HUES48 (cell line): Measurements from ENCODE around the gene TMEM192.
A peak's percentile ranks its signal among the peaks of the same experiment; 100 is the strongest.
"Not testable (repeated sequence)": the region's sequence is repeated elsewhere in the genome, so short reads cannot be mapped to it uniquely, and the experiment has no call there.

ENCODE experiments used
- H3K27ac ChIP-seq: one replicate; pipeline ENCODE4 v1.7.0; 2013; ENCODE audit warnings: low read depth, low read length, inconsistent platforms
- H3K27me3 ChIP-seq: 2 replicates; pipeline ENCODE4 v1.6.1; 2013; ENCODE audit warnings: mild to moderate bottlenecking, low read length; ENCODE audit not compliant: control insufficient read depth, insufficient read depth
- H3K36me3 ChIP-seq: 2 replicates; pipeline ENCODE4 v1.6.1; 2013; ENCODE audit warnings: low read length; ENCODE audit not compliant: control insufficient read depth, insufficient read depth
- H3K4me1 ChIP-seq: 2 replicates; pipeline ENCODE4 v1.6.1; 2013; ENCODE audit warnings: mild to moderate bottlenecking, low read length; ENCODE audit not compliant: control insufficient read depth, insufficient read depth
- H3K4me3 ChIP-seq: 2 replicates; pipeline ENCODE4 v1.5.1; 2013; ENCODE audit warnings: mild to moderate bottlenecking, low read depth, low read length
- H3K9ac ChIP-seq: 2 replicates; pipeline ENCODE4 v1.6.1; 2013; ENCODE audit warnings: mild to moderate bottlenecking, low read depth, low read length, moderate library complexity
- H3K9me3 ChIP-seq: 2 replicates; pipeline ENCODE4 v1.6.1; 2013; ENCODE audit warnings: low read length; ENCODE audit not compliant: control insufficient read depth, insufficient read depth

TMEM192 gene

GRCh38 chr4:165131247-165131832 lies 18.7 kb upstream of the TMEM192 start:
- Histone ChIP-seq H3K4me3 (no peak overlapping the region), H3K4me1 (no peaks in the 10 kb centered on the region; the same call in 1 of the 2 replicates), H3K27ac (no peak overlapping the region), H3K36me3 (no peaks in the 10 kb centered on the region), H3K9me3 (no peaks in the 10 kb centered on the region), H3K27me3 (no peaks in the 10 kb centered on the region), H3K9ac (no peak overlapping the region)

DNA sequence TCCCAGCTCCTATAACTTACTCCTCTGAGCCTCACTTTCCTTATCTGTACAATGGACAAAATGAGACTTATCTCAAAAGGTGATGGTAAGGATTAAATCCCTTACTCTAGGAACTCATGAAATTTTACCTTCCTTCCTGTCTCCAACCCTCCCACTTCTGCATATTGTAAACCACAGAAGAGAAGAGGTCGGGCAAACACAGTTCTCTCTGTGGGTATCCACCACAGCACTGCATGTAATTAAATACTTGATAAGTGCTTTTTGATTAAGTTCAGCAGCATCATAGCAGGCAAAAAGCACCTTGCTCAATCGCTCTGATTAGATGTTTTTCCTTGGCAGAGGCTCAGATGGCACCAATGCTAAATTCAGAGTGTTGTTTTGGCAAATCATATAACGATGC lies 17.3 kb upstream of the TMEM192 start:
- Histone ChIP-seq H3K27me3 (no peaks in the 10 kb centered on the region), H3K9ac (no peak overlapping the region), H3K4me1 (no peaks in the 10 kb centered on the region; the same call in 1 of the 2 replicates), H3K4me3 (no peak overlapping the region), H3K27ac (no peak overlapping the region), H3K36me3 (no peaks in the 10 kb centered on the region), H3K9me3 (no peaks in the 10 kb centered on the region)

DNA sequence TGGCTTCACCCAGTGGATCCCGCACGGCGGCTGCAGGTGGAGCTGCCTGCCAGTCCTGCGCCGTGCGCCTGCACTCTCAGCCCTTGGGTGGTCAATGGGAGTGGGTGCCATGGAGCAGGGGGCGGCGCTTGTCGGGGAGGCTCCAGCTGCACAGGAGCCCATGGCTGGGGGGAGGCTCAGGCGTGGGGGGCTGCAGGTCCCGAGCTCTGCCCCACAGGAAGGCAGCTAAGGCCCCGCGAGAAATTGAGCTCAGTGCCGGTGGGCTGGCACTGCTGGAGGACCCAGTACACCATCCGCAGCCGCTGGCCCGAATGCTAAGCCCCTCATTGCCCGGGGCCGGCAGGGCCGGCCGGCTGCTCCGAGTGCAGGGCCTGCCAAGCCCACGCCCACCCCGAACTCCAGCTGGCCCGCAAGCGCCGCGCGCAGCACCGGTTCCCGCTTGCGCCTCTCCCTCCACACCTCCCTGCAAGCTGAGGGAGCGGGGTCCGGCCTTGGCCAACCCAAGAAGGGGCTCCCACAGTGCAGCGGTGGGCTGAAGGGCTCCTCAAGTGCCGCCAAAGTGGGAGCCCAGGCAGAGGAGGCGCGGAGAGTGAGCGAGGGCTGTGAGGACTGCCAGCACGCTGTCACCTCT lies 13.3 kb upstream of the TMEM192 start:
- H3K4me1 ChIP-seq, H3K27me3 ChIP-seq, H3K9ac ChIP-seq, H3K27ac ChIP-seq, H3K4me3 ChIP-seq, H3K36me3 ChIP-seq, H3K9me3 ChIP-seq: not testable (repeated sequence)

GRCh38 chr4:165124488-165124887 lies 11.8 kb upstream of the TMEM192 start:
- Histone ChIP-seq H3K9ac (no peak overlapping the region), H3K27me3 (no peaks in the 10 kb centered on the region), H3K4me3 (no peak overlapping the region), H3K27ac (no peak overlapping the region), H3K4me1 (no peaks in the 10 kb centered on the region), H3K9me3 (no peaks in the 10 kb centered on the region), H3K36me3 (no peaks in the 10 kb centered on the region)

DNA sequence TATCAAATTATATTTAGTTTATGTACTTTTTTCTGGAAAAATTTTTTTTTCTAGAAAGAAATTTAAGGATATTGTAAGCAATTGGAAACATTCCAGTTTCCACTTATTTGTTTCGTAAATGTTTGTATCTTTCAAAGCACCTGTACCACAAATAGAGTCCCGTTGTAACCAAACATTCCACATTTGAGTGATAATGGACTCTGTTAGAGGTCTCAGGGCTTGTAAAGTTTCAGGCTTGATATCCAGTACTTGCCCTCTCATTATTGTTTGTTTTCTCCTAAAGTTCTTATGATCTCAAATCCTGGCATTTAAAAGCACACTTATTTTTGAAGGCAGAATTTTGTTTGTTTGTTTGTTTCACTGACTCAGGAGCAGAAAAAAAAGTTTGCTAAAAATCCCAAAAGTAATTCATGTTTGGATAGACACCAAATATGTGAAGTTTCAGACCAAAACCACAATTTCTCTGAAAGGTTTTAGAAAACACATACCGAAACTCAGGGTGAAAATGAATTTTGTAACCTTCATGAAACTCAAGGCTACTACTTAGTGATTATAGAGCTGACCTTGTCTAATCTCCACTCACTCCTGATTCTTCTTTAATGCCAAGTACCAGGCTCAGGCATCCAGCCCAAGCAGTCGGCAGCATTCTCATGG lies 5.7 kb upstream of the TMEM192 start:
- no peak overlapping the region for H3K27ac ChIP-seq

GRCh38 chr4:165115301-165115700 lies 2.6 kb upstream of the TMEM192 start:
- no peaks in the 10 kb centered on the region for H3K36me3 ChIP-seq
- H3K9me3 ChIP-seq = no peaks in the 10 kb centered on the region
- H3K27me3 ChIP-seq = no peaks in the 10 kb centered on the region
- peaks cover 10% of the 10 kb centered on the region; the same call in 1 of the 2 replicates for H3K4me1 ChIP-seq
- no peak overlapping the region for H3K9ac ChIP-seq
- H3K4me3 ChIP-seq = no peak overlapping the region
- H3K27ac ChIP-seq = no peak overlapping the region

More for the DNA sequence above, 5.7 kb upstream of the TMEM192 start:
- no peaks in the 10 kb centered on the region for H3K27me3 ChIP-seq
- no peaks in the 10 kb centered on the region for H3K9me3 ChIP-seq
- no peaks in the 10 kb centered on the region for H3K36me3 ChIP-seq
- H3K9ac ChIP-seq = no peak overlapping the region
- H3K4me1 ChIP-seq = 0 out of 2 replicates have a peak, but pooled peaks cover 1% of the 10 kb centered on the region
- H3K4me3 ChIP-seq = no peak overlapping the region

- peaks cover 10% of the 10 kb centered on the region; the same call in 1 of the 2 replicates for H3K4me1 ChIP-seq
- no peaks in the 10 kb centered on the region for H3K9me3 ChIP-seq
- H3K27ac ChIP-seq = no peak overlapping the region
- no peaks in the 10 kb centered on the region for H3K27me3 ChIP-seq
- peak overlapping the region; percentile 85 for H3K4me3 ChIP-seq
- H3K9ac ChIP-seq = peak overlapping the region; percentile 55; the same call in 1 of the 2 replicates
- H3K36me3 ChIP-seq = no peaks in the 10 kb centered on the region
Observed at GRCh38 chr4:165111906-165112367, 723 bp downstream of the TMEM192 start.

DNA sequence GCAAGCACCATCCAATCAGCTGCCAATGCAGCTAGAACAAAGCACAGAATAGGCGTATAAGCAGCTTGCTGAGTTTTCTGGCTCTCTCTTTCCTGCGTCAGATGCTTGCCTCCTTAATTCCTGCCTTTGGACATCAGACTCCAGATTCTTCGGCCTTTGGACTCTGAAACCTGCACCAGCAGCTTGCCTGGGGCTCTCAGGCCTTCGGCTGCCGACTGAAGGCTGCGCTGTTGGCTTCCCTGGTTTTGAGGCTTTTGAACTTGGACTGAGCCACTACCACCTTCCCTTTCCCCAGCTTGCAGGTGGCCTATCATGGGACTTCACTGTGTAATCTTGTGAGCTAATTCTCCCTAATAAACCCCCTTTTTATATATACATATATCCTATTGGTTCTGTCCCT lies 6.1 kb downstream of the TMEM192 start:
- H3K9ac ChIP-seq = no peak overlapping the region
- H3K4me3 ChIP-seq = no peak overlapping the region
- H3K9me3 ChIP-seq = no peaks in the 10 kb centered on the region
- H3K27ac ChIP-seq = no peak overlapping the region
- no peaks in the 10 kb centered on the region for H3K27me3 ChIP-seq
- peaks cover 2% of the 10 kb centered on the region; the same call in 1 of the 2 replicates for H3K4me1 ChIP-seq
- peaks cover 12% of the 10 kb centered on the region for H3K36me3 ChIP-seq

GRCh38 chr4:165101641-165102040 lies 11.0 kb downstream of the TMEM192 start:
- Histone ChIP-seq H3K9me3 (no peaks in the 10 kb centered on the region), H3K4me1 (no peaks in the 10 kb centered on the region), H3K36me3 (peaks cover 30% of the 10 kb centered on the region), H3K4me3 (no peak overlapping the region), H3K27ac (no peak overlapping the region), H3K27me3 (no peaks in the 10 kb centered on the region), H3K9ac (no peak overlapping the region)

DNA sequence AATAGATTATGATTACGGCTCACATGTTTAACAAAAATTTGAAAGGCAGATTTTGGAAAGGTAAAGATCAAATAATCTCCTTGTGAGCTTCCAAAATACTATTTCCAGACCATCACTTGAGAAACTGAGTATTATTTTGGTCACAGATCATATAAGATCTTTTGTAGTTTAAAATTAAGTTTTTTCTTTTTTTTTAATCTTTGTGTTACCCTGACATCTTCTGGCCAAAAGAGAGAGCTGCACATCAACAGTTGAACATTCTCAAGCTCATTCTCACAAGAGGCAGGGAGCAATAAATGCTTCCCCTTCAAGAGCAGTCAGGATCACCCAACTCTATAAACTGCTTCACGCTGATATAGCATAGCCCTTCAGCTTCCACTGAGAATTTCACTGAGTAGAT lies 15.9 kb downstream of the TMEM192 start:
- Histone ChIP-seq H3K36me3 (peaks cover 21% of the 10 kb centered on the region), H3K9me3 (no peaks in the 10 kb centered on the region), H3K4me1 (no peaks in the 10 kb centered on the region), H3K27me3 (no peaks in the 10 kb centered on the region), H3K27ac (no peak overlapping the region), H3K4me3 (no peak overlapping the region), H3K9ac (no peak overlapping the region)

DNA sequence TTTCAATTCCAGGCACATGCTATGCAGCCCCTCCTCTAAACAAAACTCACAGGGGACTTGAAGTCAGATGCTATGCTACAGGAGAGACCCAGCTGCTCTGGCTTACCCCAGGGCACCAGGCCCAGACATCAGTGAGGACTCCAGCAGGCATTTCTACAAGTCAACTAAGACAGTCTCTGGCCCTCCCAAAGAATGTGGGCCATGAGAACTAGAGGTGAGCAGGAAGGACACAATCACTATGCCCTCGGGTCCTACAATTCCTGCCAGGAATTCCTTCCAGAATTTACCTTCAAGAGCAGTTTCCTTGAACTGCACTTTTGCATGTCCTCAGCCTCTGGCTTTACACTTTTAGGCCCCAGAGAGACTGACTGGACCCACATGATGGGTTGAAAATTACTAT lies 17.4 kb downstream of the TMEM192 start:
- H3K9ac ChIP-seq = no peak overlapping the region
- no peaks in the 10 kb centered on the region for H3K4me1 ChIP-seq
- no peaks in the 10 kb centered on the region for H3K27me3 ChIP-seq
- peaks cover 13% of the 10 kb centered on the region for H3K36me3 ChIP-seq
- no peaks in the 10 kb centered on the region for H3K9me3 ChIP-seq
- no peak overlapping the region for H3K27ac ChIP-seq
- no peak overlapping the region for H3K4me3 ChIP-seq
